ENCODE results near the gene ID2.

GRCh38 chr2:8647462-8647857 lies 34.4 kb upstream of the ID2 start:
- TF ChIP-seq CTCF (IDR thresholded peaks at IDR 0.05) (no peak), POLR2A (IDR thresholded peaks at IDR 0.05) (no peak)
